Loucy (cell line): ENCODE data around the gene FAM163B.

Source experiments
- H2AFZ ChIP-seq: fragments of 200-600 bp; sonication (generic); 2 replicates; pipeline ENCODE4 v1.6.0; 2016; ENCODE audit warnings: antibody characterized with exemption, mild to moderate bottlenecking, low read length, moderate library complexity
- H3F3A ChIP-seq: fragments of 200-600 bp; 2 replicates; pipeline ENCODE4 v1.6.0; 2016; ENCODE audit warnings: antibody characterized with exemption, low read depth, mild to moderate bottlenecking
- H3K27me3 ChIP-seq: fragments of 200-600 bp; sonication (generic); 2 replicates; pipeline ENCODE4 v1.6.1; 2014; ENCODE audit warnings: low read length, mild to moderate bottlenecking; ENCODE audit not compliant: insufficient read depth, poor library complexity, severe bottlenecking
- H3K36me3 ChIP-seq: fragments of 200-600 bp; sonication (generic); 2 replicates; pipeline ENCODE4 v1.6.1; 2016; ENCODE audit warnings: low read length; ENCODE audit not compliant: insufficient read depth
- H3K4me1 ChIP-seq: fragments of 200-600 bp; sonication (generic); 2 replicates; pipeline ENCODE4 v1.5.1; 2014; ENCODE audit warnings: low read length, mild to moderate bottlenecking; ENCODE audit not compliant: insufficient read depth, poor library complexity, severe bottlenecking
- H3K4me2 ChIP-seq: fragments of 200-600 bp; sonication (generic); 2 replicates; pipeline ENCODE4 v1.6.0; 2014; ENCODE audit warnings: antibody characterized with exemption, low read length, low read depth, mild to moderate bottlenecking; ENCODE audit not compliant: poor library complexity, severe bottlenecking
- H3K4me3 ChIP-seq: fragments of 200-600 bp; sonication (generic); 2 replicates; pipeline ENCODE4 v1.5.1; 2014; ENCODE audit warnings: low read length, mild to moderate bottlenecking, mixed read lengths; ENCODE audit not compliant: poor library complexity, severe bottlenecking
- H3K79me2 ChIP-seq: fragments of 200-600 bp; sonication (generic); 2 replicates; pipeline ENCODE4 v1.6.1; 2014; ENCODE audit warnings: low read length; ENCODE audit not compliant: insufficient read depth
- H3K9ac ChIP-seq: fragments of 200-600 bp; sonication (generic); 2 replicates; pipeline ENCODE4 v1.6.0; 2014; ENCODE audit warnings: mild to moderate bottlenecking, low read depth, low read length, moderate library complexity; ENCODE audit not compliant: poor library complexity, severe bottlenecking
- H3K9me2 ChIP-seq: fragments of 200-600 bp; sonication (generic); replicated peaks from 2 replicates; pipeline ENCODE4 v1.6.1; 2016; ENCODE audit warnings: low read depth, low read length, mixed read lengths
- H3K9me3 ChIP-seq: fragments of 200-600 bp; sonication (generic); 2 replicates; pipeline ENCODE4 v1.6.1; 2014; ENCODE audit warnings: mild to moderate bottlenecking, antibody characterized with exemption, low read length, low read depth; ENCODE audit not compliant: insufficient read depth
- H4K20me1 ChIP-seq: fragments of 200-600 bp; sonication (generic); 2 replicates; pipeline ENCODE4 v1.6.0; 2014; ENCODE audit warnings: antibody characterized with exemption, low read length, mild to moderate bottlenecking; ENCODE audit not compliant: insufficient read depth, poor library complexity, severe bottlenecking
- EZH2phosphoT487 ChIP-seq: fragments of 200-600 bp; IDR thresholded peaks from 2 replicates; pipeline ENCODE4 v1.6.1; 2018; ENCODE audit warnings: antibody characterized with exemption, mild to moderate bottlenecking, moderate library complexity, borderline replicate concordance
- TF ChIP-seq, protein P1 (sequence below): fragments of 200-600 bp; sonication (generic); conservative IDR thresholded peaks from 2 replicates; pipeline ENCODE4 v1.5.1; 2014; ENCODE audit warnings: mild to moderate bottlenecking, antibody characterized with exemption, low read length

The FAM163B gene

DNA sequence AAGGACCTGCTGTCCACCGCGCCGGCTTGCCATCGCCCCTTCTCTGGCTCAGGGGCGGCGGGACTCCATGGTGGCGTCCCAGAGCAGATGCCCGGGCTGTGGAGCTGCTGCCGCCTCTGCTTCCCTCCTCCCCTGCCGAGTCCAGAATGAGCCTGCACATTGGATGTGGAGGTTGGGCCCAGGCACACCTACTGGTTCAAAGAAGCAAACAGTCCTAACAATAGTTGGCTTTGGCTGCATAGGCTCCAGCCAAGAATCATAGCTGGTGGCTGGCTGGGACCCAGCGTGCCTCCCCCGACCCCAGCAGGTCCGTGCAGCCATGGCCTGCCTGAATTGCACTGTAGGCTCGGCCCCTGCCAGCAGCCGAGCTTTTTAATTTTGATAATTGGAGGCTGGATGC is 48.9 kb downstream of the FAM163B start:
- H3K9me3 ChIP-seq: no peaks in the 10 kb centered on the region
- no peaks in the 10 kb centered on the region for H3K36me3 ChIP-seq
- no peaks in the 10 kb centered on the region for H3K27me3 ChIP-seq
- H3K9ac ChIP-seq: no peak overlapping the region
- no peak for TF ChIP-seq EZH2phosphoT487
- TF ChIP-seq, protein P1, sequence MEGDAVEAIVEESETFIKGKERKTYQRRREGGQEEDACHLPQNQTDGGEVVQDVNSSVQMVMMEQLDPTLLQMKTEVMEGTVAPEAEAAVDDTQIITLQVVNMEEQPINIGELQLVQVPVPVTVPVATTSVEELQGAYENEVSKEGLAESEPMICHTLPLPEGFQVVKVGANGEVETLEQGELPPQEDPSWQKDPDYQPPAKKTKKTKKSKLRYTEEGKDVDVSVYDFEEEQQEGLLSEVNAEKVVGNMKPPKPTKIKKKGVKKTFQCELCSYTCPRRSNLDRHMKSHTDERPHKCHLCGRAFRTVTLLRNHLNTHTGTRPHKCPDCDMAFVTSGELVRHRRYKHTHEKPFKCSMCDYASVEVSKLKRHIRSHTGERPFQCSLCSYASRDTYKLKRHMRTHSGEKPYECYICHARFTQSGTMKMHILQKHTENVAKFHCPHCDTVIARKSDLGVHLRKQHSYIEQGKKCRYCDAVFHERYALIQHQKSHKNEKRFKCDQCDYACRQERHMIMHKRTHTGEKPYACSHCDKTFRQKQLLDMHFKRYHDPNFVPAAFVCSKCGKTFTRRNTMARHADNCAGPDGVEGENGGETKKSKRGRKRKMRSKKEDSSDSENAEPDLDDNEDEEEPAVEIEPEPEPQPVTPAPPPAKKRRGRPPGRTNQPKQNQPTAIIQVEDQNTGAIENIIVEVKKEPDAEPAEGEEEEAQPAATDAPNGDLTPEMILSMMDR: no peak
- no peaks in the 10 kb centered on the region for H3K9me2 ChIP-seq
- no peaks in the 10 kb centered on the region for H3F3A ChIP-seq
- H3K4me3 ChIP-seq: no peak overlapping the region
- no peak overlapping the region for H2AFZ ChIP-seq
- H3K4me2 ChIP-seq: no peak overlapping the region
- no peaks in the 10 kb centered on the region for H4K20me1 ChIP-seq
- H3K4me1 ChIP-seq: peaks cover 33% of the 10 kb centered on the region
- H3K79me2 ChIP-seq: no peaks in the 10 kb centered on the region

DNA sequence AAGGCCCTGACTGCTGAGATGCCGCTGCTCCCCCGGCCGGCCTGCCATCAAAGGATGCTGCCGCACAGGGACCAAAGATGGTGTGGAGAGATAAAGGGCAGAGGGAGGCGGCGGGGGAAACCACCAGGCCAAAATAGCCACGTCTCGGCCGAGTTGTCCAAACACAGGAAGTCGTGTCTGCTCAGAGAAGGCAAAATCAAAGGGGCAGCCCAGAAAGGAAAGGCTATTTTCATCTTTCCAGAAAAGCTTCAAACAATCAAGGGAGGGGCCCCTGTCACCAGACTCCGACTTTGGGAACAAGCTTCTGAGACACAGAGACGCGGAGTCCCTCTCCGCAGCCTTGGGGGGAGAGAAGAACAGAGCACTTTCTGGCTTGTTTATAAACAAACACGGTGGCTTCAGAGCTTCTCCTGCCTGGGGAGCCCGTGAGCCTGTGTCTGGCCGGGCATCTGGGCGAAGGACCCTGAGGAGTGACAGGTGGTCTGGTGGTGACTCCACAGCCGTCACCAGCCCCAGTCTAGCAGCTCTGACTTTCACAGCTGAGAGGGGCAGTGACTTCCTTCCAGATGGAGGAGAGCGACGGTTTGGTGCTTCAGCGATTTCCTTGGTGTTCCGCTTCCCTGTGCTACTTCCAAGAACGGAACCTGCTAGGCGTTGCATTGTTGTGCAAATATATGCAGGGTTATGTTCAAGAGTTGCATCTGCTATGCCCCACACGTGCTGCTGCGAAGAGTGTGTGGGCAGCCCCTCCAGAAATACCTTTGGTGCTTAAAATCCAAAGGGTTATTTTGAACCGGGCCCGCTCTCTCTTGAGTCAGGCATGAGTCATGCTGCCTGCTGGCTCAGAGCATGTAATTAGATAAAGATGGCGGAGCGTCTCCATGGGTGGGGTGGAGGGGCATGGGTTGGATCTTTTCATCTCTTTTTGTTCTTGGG is 50.7 kb downstream of the FAM163B start:
- H3K79me2 ChIP-seq: no peaks in the 10 kb centered on the region
- H2AFZ ChIP-seq: no peak overlapping the region
- H3K4me3 ChIP-seq: peak overlapping the region; percentile 7
- H3K9ac ChIP-seq: peak overlapping the region; percentile 34
- peak overlapping the region; percentile 64 for H3K4me2 ChIP-seq
- no peaks in the 10 kb centered on the region for H3K27me3 ChIP-seq
- H4K20me1 ChIP-seq: no peaks in the 10 kb centered on the region
- TF ChIP-seq, protein P1: no peak
- no peak for TF ChIP-seq EZH2phosphoT487
- H3K36me3 ChIP-seq: no peaks in the 10 kb centered on the region
- peaks cover 33% of the 10 kb centered on the region for H3K4me1 ChIP-seq
- no peaks in the 10 kb centered on the region for H3F3A ChIP-seq
- H3K9me3 ChIP-seq: no peaks in the 10 kb centered on the region
- H3K9me2 ChIP-seq: no peaks in the 10 kb centered on the region

DNA sequence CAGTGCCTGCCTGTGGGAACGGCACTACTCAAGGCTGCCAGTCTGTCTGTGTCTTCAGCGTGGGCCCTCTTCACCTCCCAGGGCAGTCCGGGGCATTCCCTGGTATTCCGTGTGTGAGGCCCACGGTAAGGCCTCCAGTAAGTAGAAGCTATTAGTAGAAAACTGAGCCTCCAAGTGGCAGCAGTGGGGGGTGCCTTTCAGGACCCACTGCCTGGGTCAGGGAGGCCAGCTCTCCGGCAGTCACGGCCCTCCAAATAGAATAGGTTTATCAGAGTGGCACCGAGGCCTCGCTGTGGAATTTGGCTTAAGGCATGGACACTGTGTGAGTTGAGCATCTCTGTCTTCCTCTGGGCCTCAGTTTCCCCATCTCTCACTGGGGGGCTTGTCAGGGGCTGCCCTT is 51.6 kb downstream of the FAM163B start:
- Histone ChIP-seq H3K4me2 (peak overlapping the region; percentile 64), H3K4me3 (peak overlapping the region; percentile 7), H3K4me1 (peaks cover 33% of the 10 kb centered on the region), H3K9me2 (no peaks in the 10 kb centered on the region), H3K79me2 (no peaks in the 10 kb centered on the region), H2AFZ (no peak overlapping the region), H3K36me3 (no peaks in the 10 kb centered on the region), H3K9ac (peak overlapping the region; percentile 34), H4K20me1 (no peaks in the 10 kb centered on the region), H3K27me3 (no peaks in the 10 kb centered on the region), H3F3A (no peaks in the 10 kb centered on the region), H3K9me3 (no peaks in the 10 kb centered on the region)
- TF ChIP-seq, protein P1: no peak
- TF ChIP-seq EZH2phosphoT487: no peak
